Esophagus squamous epithelium (tissue), 5 donors: ENCODE measurements around the gene POU2F1. TPM values are rescaled to one million over a fixed set of nuclear protein-coding genes. Genes with fewer than 3 reads are reported as not detected.

Experiments used
- DNase-seq: peaks from one replicate; lab custom pipeline; 2025; lab: John Stamatoyannopoulos, UW
- H3K27ac ChIP-seq, 4 donors: fragments of 200-600 bp; sonication (generic); one replicate each; pipeline ENCODE4 v1.5.1; 2016 to 2019; ENCODE audit warnings: mild to moderate bottlenecking in 1 of 4
- H3K27me3 ChIP-seq, 4 donors: fragments of 200-600 bp; sonication (generic); 1 replicate in 3 of 4; 2 replicates in 1 of 4; pipeline versions ENCODE4 v1.5.1 to v1.6.0; 2017 to 2021; ENCODE audit warnings: antibody characterized with exemption in 1 of 4
- H3K36me3 ChIP-seq, 3 donors: fragments of 200-600 bp; sonication (generic); one replicate each; pipeline ENCODE4 v1.5.1; 2016 to 2019
- H3K4me1 ChIP-seq, 3 donors: fragments of 200-600 bp; sonication (generic); one replicate each; pipeline ENCODE4 v1.5.1; 2017 to 2019
- H3K4me3 ChIP-seq, 4 donors: fragments of 200-600 bp; sonication (generic); 1 replicate in 3 of 4; 2 replicates in 1 of 4; pipeline ENCODE4 v1.5.1; 2016 to 2019; ENCODE audit warnings: mild to moderate bottlenecking in 2 of 4, moderate library complexity in 1 of 4
- H3K9me3 ChIP-seq, 3 donors: fragments of 200-600 bp; sonication (generic); one replicate each; pipeline ENCODE4 v1.5.1; 2016 to 2019
- POLR2A ChIP-seq, 4 donors: fragments of 450-650 bp; IDR thresholded peaks; one replicate each; pipeline ENCODE4 v1.6.1; 2017; ENCODE audit warnings: antibody characterized with exemption in 4 of 4, mild to moderate bottlenecking in 4 of 4, moderate library complexity in 3 of 4
- WGBS, 2 donors: methylation state at CpG; one replicate each; pipeline ENCODE4 v1.1.5; 2018; 5-methylcytosine and 5-hydroxymethylcytosine counted together
- intact Hi-C: fragments of 100-400 bp; cut with DNase I; formaldehyde crosslinking; loops from one replicate; pipeline ENCODE4 v1.15.0; 2022
- total RNA-seq, 4 donors: library from RNA; depleted of rRNA; stranded (reverse); fragments of >200 nt; gene quantifications; one replicate each; pipeline ENCODE4 v1.1.0, GENCODE V29; 2016
- TF ChIP-seq, protein P1 (sequence below), 6 experiments: fragments of 450-650 bp in 4 of 6; fragments of 200-600 bp in 2 of 6; sonication (generic) in 2 of 6; IDR thresholded peaks; one replicate each; pipeline ENCODE4 v1.5.1; 2016 to 2019; ENCODE audit warnings: antibody characterized with exemption in 6 of 6, mild to moderate bottlenecking in 4 of 6, moderate library complexity in 4 of 6
- donor health status: DM: yes; HTN: yes; CAD: no.

POU2F1 gene
- total RNA-seq, 4 donors from 2014 or later, result 7.8 to 10.5 (median 9.2) TPM

DNA sequence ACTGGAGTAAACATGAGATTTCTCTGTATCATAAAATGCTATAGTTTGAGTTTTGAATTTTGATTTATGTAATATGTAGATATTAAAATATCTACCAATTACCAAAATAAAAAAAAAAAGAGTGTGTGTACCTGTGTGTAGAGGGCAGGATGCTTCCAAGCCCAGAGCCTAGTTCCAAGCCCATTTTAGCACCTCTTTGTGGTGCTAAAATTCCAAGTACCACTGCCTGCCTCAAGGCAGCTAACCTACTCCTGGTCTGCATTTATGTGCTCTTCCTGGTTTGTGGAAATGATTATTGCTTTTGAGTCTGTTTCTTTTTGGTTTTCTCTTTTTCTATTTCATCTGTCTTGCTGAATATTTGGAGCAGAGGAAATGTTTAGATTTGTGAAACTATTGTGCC is 8.7 kb upstream of the POU2F1 start:
- Histone ChIP-seq H3K4me1 (peaks cover 0 to 5% (median 0%) of the 10 kb centered on the region in 3 donors), H3K27me3 (no peaks in the 10 kb centered on the region), H3K9me3 (no peaks in the 10 kb centered on the region), H3K27ac (no peak overlapping the region), H3K36me3 (no peaks in the 10 kb centered on the region), H3K4me3 (no peak overlapping the region)
- intact Hi-C loops, result loop anchor here (10.0 kb wide), 1 partner anchor 147 kb away; no protein-coding TSS in a partner anchor
- TF ChIP-seq POLR2A (IDR thresholded peaks at IDR 0.05), result no peak
- TF ChIP-seq, protein P1, sequence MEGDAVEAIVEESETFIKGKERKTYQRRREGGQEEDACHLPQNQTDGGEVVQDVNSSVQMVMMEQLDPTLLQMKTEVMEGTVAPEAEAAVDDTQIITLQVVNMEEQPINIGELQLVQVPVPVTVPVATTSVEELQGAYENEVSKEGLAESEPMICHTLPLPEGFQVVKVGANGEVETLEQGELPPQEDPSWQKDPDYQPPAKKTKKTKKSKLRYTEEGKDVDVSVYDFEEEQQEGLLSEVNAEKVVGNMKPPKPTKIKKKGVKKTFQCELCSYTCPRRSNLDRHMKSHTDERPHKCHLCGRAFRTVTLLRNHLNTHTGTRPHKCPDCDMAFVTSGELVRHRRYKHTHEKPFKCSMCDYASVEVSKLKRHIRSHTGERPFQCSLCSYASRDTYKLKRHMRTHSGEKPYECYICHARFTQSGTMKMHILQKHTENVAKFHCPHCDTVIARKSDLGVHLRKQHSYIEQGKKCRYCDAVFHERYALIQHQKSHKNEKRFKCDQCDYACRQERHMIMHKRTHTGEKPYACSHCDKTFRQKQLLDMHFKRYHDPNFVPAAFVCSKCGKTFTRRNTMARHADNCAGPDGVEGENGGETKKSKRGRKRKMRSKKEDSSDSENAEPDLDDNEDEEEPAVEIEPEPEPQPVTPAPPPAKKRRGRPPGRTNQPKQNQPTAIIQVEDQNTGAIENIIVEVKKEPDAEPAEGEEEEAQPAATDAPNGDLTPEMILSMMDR (IDR thresholded peaks at IDR 0.05), result no peak
- no peak for DNase-seq

DNA sequence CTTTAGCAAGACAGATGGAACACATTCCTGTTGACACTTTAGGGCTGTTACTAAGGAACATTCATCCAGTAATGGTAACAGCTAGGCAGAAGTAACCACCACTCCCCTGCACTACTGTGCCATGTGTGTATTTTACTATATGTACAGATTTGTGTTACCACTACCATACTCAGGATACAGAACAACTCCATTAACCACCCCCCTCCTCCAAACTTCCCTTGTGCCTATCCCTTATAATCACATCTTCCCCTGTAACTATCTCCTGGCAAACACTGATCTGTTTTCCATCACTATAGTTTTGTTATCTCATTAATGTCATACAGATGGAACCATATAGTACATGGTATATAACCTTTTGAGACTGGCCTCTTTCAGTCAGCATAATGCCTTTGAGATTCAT is 3.9 kb upstream of the POU2F1 start:
- TF ChIP-seq, protein P1 (IDR thresholded peaks at IDR 0.05), result no peak
- TF ChIP-seq POLR2A (IDR thresholded peaks at IDR 0.05), result no peak
- DNase-seq, result no peak
- Histone ChIP-seq H3K9me3 (no peaks in the 10 kb centered on the region), H3K27me3 (no peaks in the 10 kb centered on the region), H3K4me3 (no peak overlapping the region), H3K27ac (no peak overlapping the region), H3K4me1 (peaks cover 0 to 17% (median 0%) of the 10 kb centered on the region in 3 donors), H3K36me3 (no peaks in the 10 kb centered on the region)
- intact Hi-C loops, result loop anchor here (10.0 kb wide), 1 partner anchor 152 kb away; no protein-coding TSS in a partner anchor

DNA sequence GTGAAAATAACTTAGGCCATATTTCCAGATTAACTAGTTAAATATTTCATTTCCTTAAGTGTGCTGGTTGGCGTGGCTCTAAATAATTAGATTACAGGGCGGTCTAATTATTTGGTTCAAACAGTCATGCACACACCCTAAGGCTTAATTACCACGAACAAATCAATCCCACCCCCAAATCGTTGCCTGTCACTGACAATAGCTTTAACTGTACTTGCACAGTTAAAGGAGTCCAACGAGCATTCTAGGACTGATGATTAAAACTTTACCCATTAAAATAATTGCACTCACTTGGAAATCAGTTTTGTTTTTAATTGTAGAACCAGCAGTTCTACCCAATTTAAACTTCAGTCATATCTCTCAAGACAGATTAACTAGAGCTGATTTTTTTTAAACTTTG is 1.5 kb upstream of the POU2F1 start:
- 21 to 25% methylated on average over 5 of the region's 5 CpGs for WGBS, 2 donors
- Histone ChIP-seq H3K27me3 (no peaks in the 10 kb centered on the region), H3K27ac (peak overlapping the region in 3 of 4 donors; percentile 79 to 99 (median 98)), H3K9me3 (no peaks in the 10 kb centered on the region), H3K4me3 (peak overlapping the region; percentile 44 to 95 (median 80)), H3K36me3 (no peaks in the 10 kb centered on the region), H3K4me1 (peaks cover 0 to 36% (median 11%) of the 10 kb centered on the region in 3 donors)
- no peak for DNase-seq
- TF ChIP-seq POLR2A (IDR thresholded peaks at IDR 0.05), result no peak
- TF ChIP-seq, protein P1 (IDR thresholded peaks at IDR 0.05), result no peak
- intact Hi-C loops, result loop anchor here (10.0 kb wide), 1 partner anchor 154 kb away; no protein-coding TSS in a partner anchor

DNA sequence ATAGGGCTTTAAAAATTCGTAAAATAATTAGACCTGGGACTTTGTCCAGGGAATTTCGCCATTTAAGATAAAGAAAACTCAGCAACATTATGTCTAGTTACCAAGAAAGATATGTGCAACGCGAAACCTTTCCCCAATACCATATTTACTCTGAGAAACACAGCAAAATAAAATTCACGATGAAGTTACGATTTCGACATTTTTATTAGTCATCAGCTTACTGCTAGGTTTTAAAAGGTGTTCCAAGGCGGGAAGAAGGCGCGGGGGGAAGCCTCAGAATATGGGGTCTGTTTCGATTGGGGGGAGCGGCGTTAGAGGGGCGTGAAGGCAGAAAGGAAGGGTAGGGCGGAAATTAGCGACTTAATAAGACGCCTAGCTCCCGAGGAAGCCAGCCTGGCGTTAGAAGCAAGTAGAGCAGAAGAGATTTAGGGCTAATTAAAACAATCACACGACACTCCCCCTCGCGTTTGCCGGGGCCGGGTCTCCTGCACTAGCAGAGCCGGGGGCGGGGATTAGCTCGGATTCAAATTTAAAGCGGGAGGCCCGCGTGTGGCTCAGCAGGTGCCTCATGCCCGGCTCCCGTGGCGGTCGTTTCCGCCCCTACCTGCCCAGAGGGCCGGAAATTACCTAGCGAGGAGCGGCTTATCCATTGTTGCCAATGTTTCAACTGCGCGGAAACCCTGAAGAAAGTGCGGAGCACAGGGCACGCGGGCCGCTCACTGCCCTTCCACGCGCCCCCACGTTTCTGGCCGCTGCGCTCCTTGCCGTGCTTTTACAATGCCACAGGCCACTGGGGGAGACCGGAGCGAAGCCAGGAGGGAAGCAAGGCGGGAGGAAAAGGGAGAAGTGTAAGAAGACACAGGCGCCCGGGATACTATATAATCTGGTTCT is 795 bp upstream of the POU2F1 start:
- TF ChIP-seq, protein P1 (IDR thresholded peaks at IDR 0.05), result peak in 2 of 6 experiments; percentile 16 to 17
- TF ChIP-seq POLR2A (IDR thresholded peaks at IDR 0.05), result peak in 1 of 4 donors; percentile 23
- Histone ChIP-seq H3K27ac (peak overlapping the region; percentile 79 to 99 (median 94)), H3K4me3 (peak overlapping the region; percentile 44 to 95 (median 80)), H3K4me1 (peaks cover 0 to 32% (median 11%) of the 10 kb centered on the region in 3 donors), H3K9me3 (no peaks in the 10 kb centered on the region), H3K27me3 (no peaks in the 10 kb centered on the region), H3K36me3 (no peaks in the 10 kb centered on the region)
- 1 to 2% methylated on average over 22 to 47 of the region's 55 CpGs for WGBS, 2 donors
- peak; percentile 58 for DNase-seq
- intact Hi-C loops, result loop anchor here (10.0 kb wide), 1 partner anchor 155 kb away; no protein-coding TSS in a partner anchor
